HepG2 (cell line): ENCODE measurements around the gene NARF. TPM values are rescaled to one million over a fixed set of nuclear protein-coding genes. Genes with fewer than 3 reads are reported as not detected.

ENCODE experiments used
- BHLHE40 ChIP-seq: IDR thresholded peaks from 2 replicates; pipeline ENCODE4 v1.6.1; 2011; ENCODE audit warnings: low read length, improper control_type of control experiment
- DMTF1 ChIP-seq: sonication (generic); formaldehyde crosslinking; IDR thresholded peaks from 2 replicates; pipeline ENCODE4 v1.4.0; 2020; ENCODE audit warnings: mild to moderate bottlenecking, missing genetic modification reagents
- EP300 ChIP-seq, 3 experiments: sonication (generic) in 1 of 3; formaldehyde crosslinking in 1 of 3; IDR thresholded peaks; 2 replicates each; pipeline versions ENCODE4 v1.5.1 to v1.6.1; 2011 to 2020; ENCODE audit warnings: low read depth in 2 of 3, low read length in 2 of 3, borderline replicate concordance in 1 of 3, improper control_type of control experiment in 1 of 3, mild to moderate bottlenecking in 1 of 3, missing genetic modification reagents in 1 of 3, moderate library complexity in 1 of 3
- ETV5 ChIP-seq: IDR thresholded peaks from 2 replicates; pipeline ENCODE4 v1.6.1; 2018; ENCODE audit warnings: missing biosample characterization, missing genetic modification reagents, inconsistent platforms, borderline replicate concordance
- GATA4 ChIP-seq: sonication (generic); IDR thresholded peaks from 2 replicates; pipeline ENCODE4 v1.6.1; 2016; ENCODE audit warnings: antibody characterized with exemption, low read depth, borderline replicate concordance
- GATAD2A ChIP-seq: IDR thresholded peaks from 2 replicates; pipeline ENCODE4 v1.6.1; 2016
- HOXA5 ChIP-seq: sonication (generic); formaldehyde crosslinking; IDR thresholded peaks from 2 replicates; pipeline ENCODE4 v1.4.0; 2020; ENCODE audit warnings: missing genetic modification reagents
- LCORL ChIP-seq, 2 experiments: fragments of 450-650 bp in 1 of 2; sonication (generic) in 1 of 2; formaldehyde crosslinking in 1 of 2; IDR thresholded peaks; 2 replicates each; pipeline versions ENCODE4 v1.5.0 to v1.6.1; 2017 to 2020; ENCODE audit warnings: antibody characterized with exemption in 1 of 2, missing genetic modification reagents in 1 of 2
- NFYC ChIP-seq: IDR thresholded peaks from 2 replicates; pipeline ENCODE4 v1.6.1; 2016; ENCODE audit warnings: missing genetic modification reagents, missing compliant biosample characterization
- PCBP2 ChIP-seq: fragments of 200-400 bp; formaldehyde crosslinking; optimal IDR thresholded peaks from 2 replicates; pipeline ENCODE3; 2018; ENCODE audit warnings: low read length, low read depth; ENCODE audit not compliant: poor library complexity, severe bottlenecking
- SP1 ChIP-seq, 2 experiments: fragments of 450-650 bp in 1 of 2; sonication (generic) in 1 of 2; formaldehyde crosslinking in 1 of 2; IDR thresholded peaks; 2 replicates each; pipeline versions ENCODE4 v1.4.0 to v1.6.1; 2016 to 2020; ENCODE audit warnings: missing genetic modification reagents in 1 of 2
- TAF1 ChIP-seq: sonication (generic); formaldehyde crosslinking; IDR thresholded peaks from 2 replicates; pipeline ENCODE4 v1.4.0; 2020; ENCODE audit warnings: missing genetic modification reagents
- TFDP1 ChIP-seq: IDR thresholded peaks from 2 replicates; pipeline ENCODE4 v1.6.1; 2016; ENCODE audit warnings: missing compliant biosample characterization, missing genetic modification reagents, borderline replicate concordance
- ZMYM2 ChIP-seq: sonication (generic); formaldehyde crosslinking; IDR thresholded peaks from 2 replicates; pipeline ENCODE4 v1.8.0; 2022; ENCODE audit warnings: mild to moderate bottlenecking, missing genetic modification reagents
- ZNF256 ChIP-seq: sonication (generic); formaldehyde crosslinking; conservative IDR thresholded peaks from 2 replicates; pipeline ENCODE4 v1.4.0; 2020; ENCODE audit warnings: missing genetic modification reagents
- ZNF337 ChIP-seq: sonication (generic); formaldehyde crosslinking; IDR thresholded peaks from 2 replicates; pipeline ENCODE4 v1.5.1; 2020; ENCODE audit warnings: missing genetic modification reagents, low read depth, mild to moderate bottlenecking, borderline replicate concordance
- ZNF460 ChIP-seq: sonication (generic); formaldehyde crosslinking; IDR thresholded peaks from 2 replicates; pipeline ENCODE4 v1.5.1; 2020; ENCODE audit warnings: missing genetic modification reagents, mild to moderate bottlenecking, borderline replicate concordance
- ZNF687 ChIP-seq: sonication (generic); formaldehyde crosslinking; IDR thresholded peaks from 2 replicates; pipeline ENCODE4 v1.5.1; 2020; ENCODE audit warnings: mild to moderate bottlenecking, missing genetic modification reagents, moderate library complexity
- ZNF720 ChIP-seq: sonication (generic); formaldehyde crosslinking; IDR thresholded peaks from 2 replicates; pipeline ENCODE4 v1.4.0; 2020; ENCODE audit warnings: missing genetic modification reagents
- ZNF780A ChIP-seq: sonication (generic); formaldehyde crosslinking; IDR thresholded peaks from 2 replicates; pipeline ENCODE4 v1.8.0; 2022; ENCODE audit warnings: mild to moderate bottlenecking, missing genetic modification reagents, moderate library complexity
- polyA plus RNA-seq, 8 experiments: library from polyadenylated mRNA; depleted of rRNA in 3 of 8; stranded (reverse) in 7 of 8; unstranded in 1 of 8; fragments of >200 nt; fragmentation: Illumina TruSeq in 4 of 8; extraction: Trizol in 4 of 8; gene quantifications; 2 replicates each; pipeline versions ENCODE4 v1.2.1 to v1.2.3, GENCODE V29; 2011 to 2016; ENCODE audit warnings: low read depth in 4 of 8, missing spikeins in 1 of 8, mixed read lengths in 1 of 8; ENCODE audit not compliant: insufficient read depth in 1 of 8
- total RNA-seq, 5 experiments: library from RNA; depleted of rRNA; stranded (reverse); fragments of >200 nt; fragmentation: Illumina TruSeq; extraction: Trizol; gene quantifications; 2 replicates each; pipeline ENCODE4 v1.2.3, GENCODE V29; 2016; ENCODE audit warnings: low read depth in 1 of 5

Gene NARF
- total and polyA plus RNA-seq, 2 of the 13 experiments (the other 11 are each of a cell fraction or from before 2014, with no cell fraction given): 61.1 to 144 TPM

GRCh38 chr17:82494236-82495055 is 35.9 kb downstream of the NARF start (continued):
- TF ChIP-seq ZNF256 (CRISPR knock-in tag): peak; percentile 81; the same call in 1 of the 2 replicates
- peak; percentile 60 for TF ChIP-seq BHLHE40
- no peak for TF ChIP-seq TAF1 (CRISPR knock-in tag)
- TF ChIP-seq DMTF1: no peak; the same call in 1 of the 2 replicates
- TF ChIP-seq NFYC (CRISPR knock-in tag): peak; percentile 1; the same call in 1 of the 2 replicates
- TF ChIP-seq ZNF780A (CRISPR knock-in tag): no peak
- TF ChIP-seq SP1 (IDR thresholded peaks at IDR 0.05): no peak
- peak; percentile 63; the same call in 1 of the 2 replicates for TF ChIP-seq SP1 (CRISPR knock-in tag; IDR thresholded peaks at IDR 0.05)
- peak; percentile 68; the same call in 1 of the 2 replicates for TF ChIP-seq ZNF460 (CRISPR knock-in tag)
- TF ChIP-seq GATA4: no peak
- no peak for TF ChIP-seq PCBP2
- TF ChIP-seq ZMYM2: peak; percentile 93
- peak; percentile 90 for TF ChIP-seq ETV5 (CRISPR knock-in tag)
- TF ChIP-seq ZNF687 (CRISPR knock-in tag): peak; percentile 83
- TF ChIP-seq GATAD2A: peak; percentile 96
- no peak for TF ChIP-seq ZNF337
- peak; percentile 82 for TF ChIP-seq HOXA5 (CRISPR knock-in tag)
- TF ChIP-seq ZNF720 (CRISPR knock-in tag): no peak
- TF ChIP-seq EP300 (IDR thresholded peaks at IDR 0.05; ENCODE audit: low read depth in 2 of 2, low read length in 2 of 2): no peak
- no peak; the same call in 1 of the 2 replicates for TF ChIP-seq EP300 (CRISPR knock-in tag; IDR thresholded peaks at IDR 0.05; ENCODE audit: borderline replicate concordance)
- TF ChIP-seq TFDP1 (CRISPR knock-in tag): no peak; the same call in 1 of the 2 replicates
- peak; percentile 74; the same call in 1 of the 2 replicates for TF ChIP-seq LCORL (IDR thresholded peaks at IDR 0.05)
- TF ChIP-seq LCORL (CRISPR knock-in tag; IDR thresholded peaks at IDR 0.05): peak; percentile 95
